Measurements from ENCODE around the gene TMEM150A.
A peak's percentile ranks its signal among the peaks of the same experiment; 100 is the strongest.
"Not testable (repeated sequence)": the region's sequence is repeated elsewhere in the genome, so short reads cannot be mapped to it uniquely, and the experiment has no call there.

Gene TMEM150A

DNA sequence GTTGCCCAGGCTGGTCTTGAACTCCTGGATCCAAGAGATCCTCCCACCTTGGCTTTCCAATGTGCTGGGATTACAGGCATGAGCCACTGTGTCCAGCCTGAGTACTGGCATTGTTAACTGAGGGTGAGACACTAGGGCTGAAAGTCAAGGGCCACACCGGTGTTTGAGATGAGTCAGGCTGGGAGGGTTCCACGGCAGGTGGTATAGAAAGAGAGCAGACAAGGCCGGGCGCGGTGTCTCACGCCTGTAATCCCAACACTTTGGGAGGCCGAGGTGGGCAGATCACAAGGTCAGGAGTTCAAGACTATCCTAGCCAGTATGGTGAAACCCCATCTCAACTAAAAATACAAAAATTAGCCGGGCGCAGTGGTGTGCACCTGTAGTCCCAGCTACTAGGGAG lies 10.2 kb downstream of the TMEM150A start:
- DNase-seq, result not testable (repeated sequence)

DNA sequence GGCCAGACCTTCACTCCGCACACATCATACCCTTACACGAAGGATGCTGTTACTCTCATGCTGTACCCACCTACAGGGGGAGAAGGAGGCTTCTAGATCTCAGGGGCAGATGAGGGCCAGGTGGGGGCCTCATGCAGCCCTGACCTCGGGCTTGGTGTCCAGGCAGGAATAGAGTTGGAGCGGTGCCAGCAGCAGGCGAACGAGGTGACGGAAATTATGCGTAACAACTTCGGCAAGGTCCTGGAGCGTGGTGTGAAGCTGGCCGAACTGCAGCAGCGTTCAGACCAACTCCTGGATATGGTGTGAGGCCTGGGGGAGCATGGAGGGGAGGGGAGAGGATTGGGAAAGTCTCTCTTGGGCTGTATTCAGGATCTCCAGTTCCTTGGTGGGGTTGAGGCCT lies 10.9 kb downstream of the TMEM150A start:
- DNase-seq, result no peak

DNA sequence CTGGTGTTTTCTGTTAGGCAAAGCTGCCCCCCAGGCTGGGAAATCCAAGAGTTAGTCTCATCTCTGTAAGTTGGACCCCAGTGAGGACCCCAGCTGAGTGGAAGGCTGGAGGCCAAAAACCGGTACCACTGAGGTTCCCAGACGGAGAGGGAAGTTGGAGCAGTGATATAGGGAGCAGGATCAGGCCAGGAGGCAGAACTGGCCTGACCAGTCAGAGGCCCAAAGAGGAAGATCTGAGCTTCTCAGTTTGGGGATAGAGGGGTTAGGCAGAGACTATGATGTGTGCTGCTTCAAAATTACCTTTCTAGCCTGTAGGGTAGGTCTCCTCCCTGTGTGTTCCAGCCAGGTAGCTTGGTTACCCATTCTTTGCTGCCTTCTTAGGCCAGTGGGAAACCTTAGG lies 11.5 kb downstream of the TMEM150A start:
- no peak for DNase-seq

DNA sequence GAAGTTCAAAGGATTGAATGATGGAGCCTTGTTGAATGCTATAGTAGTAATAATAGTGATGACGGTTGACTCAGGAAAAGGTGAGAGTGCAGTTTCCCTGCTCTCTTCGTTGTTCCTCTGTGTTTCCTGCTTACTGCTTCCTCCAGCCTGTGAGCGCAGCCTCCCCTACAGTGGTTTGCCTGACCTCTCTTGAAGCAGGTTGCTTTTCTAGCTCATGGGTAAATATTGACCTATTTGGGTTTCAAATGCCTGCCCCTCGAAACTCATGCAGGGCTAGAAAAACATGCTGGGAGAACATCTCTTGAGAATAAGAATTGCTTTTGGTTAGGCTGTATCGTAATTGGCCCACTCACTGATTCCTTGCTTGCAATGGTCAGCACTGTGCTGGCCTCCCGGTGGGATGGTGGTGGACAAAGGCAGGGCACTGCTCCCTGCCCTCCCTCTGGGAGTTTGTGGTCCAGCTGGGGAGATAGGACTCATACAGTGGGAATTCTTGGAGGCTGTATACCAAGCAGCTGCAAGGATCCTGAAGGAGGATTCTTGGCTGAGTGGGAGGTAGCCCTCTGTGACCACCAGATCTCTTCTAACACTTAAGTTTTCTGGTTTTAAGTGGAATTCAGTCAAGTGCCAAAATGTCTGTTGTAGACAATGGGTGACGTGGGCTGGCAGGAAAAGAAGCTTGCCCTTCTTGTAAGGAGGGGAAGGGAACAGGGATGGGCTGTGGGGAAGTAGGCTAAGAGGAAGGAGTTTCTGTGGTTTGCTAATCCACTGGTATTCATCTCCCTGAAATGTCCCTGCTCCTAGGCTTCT lies 12.3 kb downstream of the TMEM150A start:
- DNase-seq, result peak; percentile 82

DNA sequence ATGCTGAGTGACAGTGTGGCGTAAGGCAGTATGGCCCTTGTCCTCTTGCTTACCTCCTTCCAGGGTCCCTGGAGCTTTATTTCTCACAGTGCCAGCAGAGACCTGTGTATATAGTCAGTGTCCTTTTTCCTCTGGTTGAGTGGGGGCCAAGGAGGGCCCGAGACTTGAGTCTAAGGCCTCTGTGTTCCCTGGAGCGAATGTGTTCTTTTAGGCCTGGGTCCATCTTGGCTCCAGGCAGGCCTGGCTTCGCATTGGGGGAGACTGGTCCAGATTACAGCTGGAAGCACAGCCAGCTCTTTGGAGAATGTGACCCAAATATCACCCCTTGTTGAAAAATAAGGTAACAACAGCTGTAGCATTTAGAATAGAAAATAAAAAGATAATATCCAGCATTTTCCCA lies 13.3 kb downstream of the TMEM150A start:
- no peak for DNase-seq

DNA sequence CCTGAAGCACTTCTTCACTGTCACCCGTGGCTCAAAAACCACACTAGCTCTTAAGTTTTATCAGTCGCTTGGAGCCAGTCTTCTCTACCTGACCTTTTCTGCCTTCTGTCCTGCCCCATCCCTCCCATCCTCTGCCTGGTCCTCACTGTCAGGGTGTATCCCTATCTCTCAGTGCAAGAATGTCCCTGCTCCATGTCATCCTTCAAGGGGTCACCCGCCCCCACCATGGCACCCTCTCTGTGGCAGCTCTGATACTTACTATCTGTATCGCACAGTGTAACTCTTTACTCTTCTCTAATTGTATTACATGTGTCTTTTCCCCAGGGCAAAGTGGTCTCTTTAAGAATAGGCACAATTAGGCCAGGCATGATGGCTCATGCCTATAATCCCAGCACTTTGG lies 13.9 kb downstream of the TMEM150A start:
- no peak for DNase-seq

DNA sequence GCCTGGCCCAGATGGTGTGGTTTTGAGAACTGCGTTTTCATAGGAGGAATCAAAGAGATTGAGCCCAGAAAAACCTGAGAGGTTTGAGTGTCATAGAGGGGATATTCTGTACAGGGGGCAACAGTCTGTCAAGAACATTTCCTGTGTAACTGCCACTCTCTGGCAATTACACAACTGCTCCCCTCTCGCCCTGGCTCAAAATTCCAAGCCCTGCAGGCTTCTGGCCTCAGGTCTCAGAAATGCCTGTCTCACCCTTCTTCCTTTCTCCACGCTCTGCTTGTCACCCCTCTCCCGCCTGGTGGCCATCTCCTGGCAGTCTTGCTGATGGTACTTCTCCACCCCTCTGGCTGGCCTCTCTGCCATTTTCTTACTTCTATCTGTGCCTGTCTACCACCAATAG lies 14.3 kb downstream of the TMEM150A start:
- DNase-seq, result no peak

DNA sequence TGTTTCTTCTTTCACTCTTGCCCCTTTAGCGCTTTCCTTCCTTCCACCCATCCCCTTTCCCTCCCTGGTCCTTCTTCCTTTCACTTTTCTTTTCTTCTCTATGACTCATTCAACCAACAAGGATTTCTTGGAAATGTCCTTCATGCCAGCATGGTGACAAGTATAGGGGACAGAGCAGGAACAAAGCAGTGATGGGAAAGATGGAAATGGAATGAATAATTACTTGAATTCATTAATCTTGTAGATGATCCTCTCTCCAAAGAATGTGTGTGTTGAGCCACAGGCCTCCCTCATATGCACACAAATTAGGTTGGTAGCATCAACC lies 16.8 kb downstream of the TMEM150A start:
- peak; percentile 84 for DNase-seq

DNA sequence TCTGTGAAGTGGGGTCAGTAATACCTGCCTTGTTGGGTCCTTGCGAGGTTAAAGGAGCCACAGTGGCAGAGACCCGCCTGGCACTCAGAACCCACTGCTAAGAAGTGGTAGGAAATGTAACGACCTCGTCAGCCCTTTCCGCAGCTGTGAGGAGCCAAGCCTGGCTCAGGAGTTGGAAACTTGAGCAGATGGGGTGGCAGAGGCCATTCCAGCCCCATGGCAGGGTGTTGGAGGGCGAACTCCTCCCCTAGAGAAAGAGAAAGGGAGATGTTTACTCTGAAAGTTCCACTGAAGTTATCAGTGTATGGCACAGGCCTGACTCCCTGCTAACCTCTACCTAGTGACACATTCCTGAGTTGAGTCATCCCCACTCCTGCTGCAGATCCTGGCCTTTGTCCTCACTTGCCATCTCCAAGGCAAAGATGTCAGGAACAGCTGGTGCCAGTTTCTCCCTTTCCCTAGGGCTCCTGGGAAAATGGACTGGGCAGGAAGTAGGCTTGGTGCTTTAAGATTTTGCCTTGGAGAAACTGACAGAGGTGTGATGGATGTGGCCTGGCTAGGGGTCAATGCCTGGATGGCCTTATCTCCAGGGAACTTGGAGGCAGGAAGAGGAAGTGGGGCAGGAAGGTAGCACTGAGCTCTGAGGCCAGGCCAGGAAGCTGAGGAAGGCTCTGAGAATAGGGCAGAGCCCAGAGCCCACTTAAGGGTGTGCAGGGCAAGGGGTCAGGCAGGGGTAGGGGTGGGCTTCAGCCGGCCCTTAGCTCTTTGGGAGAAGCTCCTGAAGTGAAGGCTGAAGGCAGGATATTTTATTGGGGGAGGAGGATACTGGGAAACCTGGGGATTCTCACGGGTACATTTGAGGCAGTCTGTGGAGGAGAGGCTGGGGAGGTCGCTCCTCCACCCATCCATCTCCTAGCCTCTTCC lies 17.4 kb downstream of the TMEM150A start:
- peak; percentile 51 for DNase-seq

DNA sequence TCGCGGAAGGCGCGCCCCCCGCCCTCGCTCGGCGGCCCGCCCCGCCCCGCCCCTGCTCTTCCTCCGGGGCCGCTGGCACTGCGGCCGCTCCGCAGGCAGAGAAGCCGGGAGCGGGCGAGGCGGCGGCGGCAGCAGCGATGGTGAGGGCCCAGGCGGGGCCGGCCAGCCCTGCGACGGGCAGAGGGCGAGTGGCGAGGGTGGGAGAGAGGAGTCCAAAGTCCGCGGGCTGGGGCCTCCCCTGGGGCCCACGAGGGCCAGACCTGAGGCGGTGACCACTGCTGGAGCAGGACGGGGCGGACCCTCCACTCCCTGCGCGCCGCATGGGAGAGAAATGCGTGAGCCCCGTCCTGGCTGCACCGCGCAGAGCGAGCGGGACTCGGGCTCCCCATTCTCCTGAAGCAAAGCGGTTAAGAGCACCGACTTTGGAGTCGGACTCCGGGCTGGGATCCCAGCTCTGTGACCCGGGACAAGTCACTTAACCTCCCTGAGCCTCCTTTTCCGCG lies 18.1 kb downstream of the TMEM150A start, which contains the start of gene VAMP5:
Gene VAMP5 (plus strand): TSS at position 78 of the 503 bp plus-strand sequence. CDS start 60 bp downstream, at position 138.
- DNase-seq, result peak; percentile 72

DNA sequence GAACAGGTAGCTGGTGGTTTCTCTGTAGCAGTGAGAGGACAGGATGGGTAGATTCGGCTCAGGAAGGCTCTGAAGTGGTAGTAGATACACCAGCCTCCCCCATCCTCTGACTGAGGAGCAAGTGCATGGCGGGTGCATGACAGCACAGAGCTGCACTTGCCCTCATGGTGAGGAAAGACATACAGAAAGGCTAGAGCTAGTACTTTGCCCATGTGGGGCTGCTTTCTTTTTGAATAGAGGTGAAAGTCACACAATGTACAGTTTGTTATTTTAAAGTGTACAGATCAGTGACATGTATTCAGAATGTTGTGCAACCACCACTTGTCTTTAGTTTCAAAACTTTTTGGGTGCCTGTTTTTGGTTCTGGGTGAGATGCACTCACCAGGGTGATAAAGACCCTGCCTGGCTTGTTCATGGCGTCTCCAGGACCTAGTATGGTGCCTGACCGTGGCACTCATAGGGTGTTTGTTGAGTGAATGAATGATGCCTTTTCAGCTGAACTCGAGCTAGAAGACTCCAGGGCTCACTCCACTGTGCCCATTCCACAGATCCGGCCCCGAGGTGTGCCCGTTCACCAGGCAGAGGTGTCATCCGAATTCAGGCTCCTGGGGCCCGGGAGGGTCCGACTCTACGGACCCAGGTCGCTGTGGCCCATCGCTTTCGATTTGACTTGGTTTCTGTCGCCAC lies 18.7 kb downstream of the TMEM150A start:
- DNase-seq, result peak; percentile 62

DNA sequence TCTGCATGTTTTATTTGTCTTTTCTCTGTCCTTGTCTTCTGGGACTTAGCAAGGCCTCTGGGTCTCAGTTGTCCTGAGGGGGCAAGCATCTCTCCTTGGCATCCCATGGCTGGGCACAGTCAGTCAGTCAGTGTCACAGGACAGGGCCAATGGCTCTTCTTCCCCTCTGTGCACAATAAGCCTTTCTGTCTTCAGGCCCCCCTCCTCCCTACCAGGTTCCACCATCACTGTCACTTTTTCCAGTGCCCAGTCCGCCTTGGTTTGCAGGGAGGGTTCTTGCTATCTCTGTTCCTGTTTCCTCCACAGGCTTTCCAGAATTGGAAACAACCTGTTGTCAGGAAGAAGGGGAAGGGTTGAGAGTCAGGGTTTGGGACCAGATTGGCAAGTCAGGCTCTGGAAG lies 20.0 kb downstream of the TMEM150A start:
- no peak for DNase-seq

DNA sequence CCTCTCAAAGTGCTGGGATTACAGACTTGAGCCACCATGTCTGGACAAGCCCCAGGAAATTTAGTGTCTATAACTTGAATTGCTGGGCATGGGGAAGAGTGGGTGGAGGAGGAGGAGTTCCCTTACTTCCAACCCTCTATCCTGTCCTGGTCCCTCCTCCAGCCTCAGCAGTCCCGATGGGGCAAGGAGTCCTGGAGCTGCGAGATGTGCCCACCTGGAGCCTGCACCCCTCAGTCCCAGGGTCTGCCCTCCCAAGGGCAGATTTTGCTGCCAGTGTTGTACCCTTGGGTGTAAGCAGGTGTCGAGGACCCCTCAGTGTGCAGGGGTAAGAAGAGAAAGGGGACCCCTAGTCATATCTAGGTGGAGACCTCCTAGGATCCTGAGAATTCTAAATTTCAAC lies 22.3 kb downstream of the TMEM150A start:
- DNase-seq, result no peak

DNA sequence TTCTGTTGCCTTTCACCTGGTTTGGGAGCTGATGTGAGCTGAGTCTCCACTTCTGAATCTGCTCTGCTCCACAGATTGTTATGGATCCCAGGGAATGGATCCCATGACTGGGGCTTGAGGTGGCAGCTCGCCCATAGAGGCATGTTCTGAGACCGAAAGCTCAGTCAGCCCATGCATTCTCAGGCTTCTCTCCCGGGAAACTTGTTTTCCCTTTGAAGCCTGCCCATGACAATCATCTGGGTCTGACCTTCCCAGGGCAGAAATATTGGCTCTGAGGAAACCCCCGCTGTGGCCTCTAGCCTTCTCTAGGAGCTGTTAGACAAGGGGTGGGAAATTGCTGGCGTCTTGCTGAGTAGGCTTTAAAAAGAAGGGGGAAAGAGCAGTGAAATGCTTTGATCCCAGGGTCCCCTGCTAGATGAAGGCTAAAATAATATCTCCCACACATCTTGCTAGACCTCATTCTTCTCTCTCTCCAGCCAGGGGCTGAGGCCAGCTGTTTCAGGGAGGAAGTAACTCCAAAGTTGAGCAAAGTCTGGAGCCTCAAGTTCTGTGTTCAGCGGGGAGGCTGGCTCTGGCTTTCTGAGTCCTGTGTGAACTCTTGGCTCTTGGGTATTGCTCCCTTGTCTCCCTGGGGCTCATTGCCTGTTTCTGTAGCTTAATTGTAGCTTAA lies 23.1 kb downstream of the TMEM150A start:
- peak; percentile 82 for DNase-seq

DNA sequence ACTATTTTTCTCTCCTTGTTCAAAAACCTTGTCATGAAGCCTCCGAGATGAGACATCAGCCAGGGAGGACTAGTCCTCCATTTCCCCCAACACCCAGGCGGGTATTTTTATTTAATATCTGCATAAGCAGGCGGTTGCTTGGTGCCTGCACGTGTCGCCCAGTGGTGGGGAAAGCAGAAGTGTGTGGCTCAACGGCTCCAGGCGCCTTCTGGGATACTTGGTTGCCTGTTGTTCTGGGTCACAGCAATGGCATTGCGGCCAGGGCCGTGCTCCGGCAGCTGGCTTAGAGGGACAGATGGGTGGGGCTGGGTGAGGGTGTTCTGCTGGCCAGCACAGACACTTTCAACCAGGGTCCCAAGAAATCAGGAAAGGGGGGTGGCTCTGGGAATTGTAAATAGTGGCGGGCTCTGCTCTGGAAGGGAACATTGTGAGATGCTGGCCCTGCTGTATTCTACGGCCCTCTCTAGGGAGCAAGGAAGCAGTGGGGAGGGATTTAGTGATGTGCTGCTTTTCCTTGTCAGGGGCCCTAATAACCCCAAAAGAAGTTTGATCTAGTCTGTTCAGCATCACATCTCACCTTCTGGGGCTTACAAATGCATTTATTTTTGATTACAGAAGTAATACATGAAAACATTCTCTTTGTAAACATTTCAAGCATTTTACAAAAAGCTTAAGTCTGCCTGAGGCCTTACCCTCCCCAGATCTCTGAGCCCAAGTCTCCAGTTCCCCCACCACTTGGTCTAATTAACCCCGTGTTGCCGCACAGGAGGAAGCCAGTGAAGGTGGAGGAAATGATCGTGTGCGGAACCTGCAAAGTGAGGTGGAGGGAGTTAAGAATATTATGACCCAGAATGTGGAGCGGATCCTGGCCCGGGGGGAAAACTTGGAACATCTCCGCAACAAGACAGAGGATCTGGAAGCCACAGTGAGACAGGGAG lies 24.0 kb downstream of the TMEM150A start:
- peak; percentile 82 for DNase-seq

DNA sequence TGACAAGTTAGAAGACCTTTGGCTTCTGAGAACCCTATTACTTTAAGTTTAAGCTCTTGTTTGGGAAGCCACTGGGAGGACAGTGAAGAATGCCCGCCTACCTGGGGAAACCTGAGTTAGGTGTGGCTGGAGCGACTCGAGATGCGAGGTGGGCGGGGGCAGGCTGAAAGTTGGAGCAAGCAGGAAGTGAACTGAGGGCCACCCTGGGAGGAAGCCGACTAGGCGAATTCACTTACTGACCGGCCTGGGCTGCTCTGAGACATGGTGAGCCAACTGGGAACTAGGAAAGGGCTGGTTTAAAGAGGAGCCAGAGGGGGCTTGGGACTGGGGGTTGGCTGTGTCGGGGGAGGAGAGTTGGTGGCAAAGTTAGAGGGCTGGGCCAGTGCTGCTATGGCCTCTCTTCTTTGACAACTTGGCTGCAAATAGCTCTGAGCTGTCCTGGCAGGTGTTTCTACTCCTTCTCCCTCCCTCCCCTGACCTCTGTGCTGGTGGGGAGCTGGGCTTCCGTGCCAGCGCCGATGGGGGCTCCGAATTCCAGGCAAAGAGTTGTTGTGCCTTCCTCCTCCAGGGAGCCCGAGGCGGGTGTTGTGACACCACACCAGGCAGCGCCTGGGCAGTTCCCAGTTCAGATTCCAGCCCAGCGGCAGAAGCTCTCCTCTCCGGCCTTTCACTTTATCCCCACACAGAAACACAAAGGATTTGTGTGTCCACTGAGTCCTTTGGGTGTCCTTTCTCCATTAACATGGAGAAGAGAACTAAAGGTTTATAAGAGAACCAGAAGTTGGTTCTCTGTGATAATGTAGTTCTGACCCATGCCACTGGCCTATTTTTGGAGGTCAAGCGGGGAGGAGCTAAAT lies 24.9 kb downstream of the TMEM150A start, which contains the start of gene VAMP8:
Gene VAMP8 (plus strand): TSS at position 201 of the 857 bp plus-strand sequence. CDS start 61 bp downstream, at position 262.
- DNase-seq, result peak; percentile 60

DNA sequence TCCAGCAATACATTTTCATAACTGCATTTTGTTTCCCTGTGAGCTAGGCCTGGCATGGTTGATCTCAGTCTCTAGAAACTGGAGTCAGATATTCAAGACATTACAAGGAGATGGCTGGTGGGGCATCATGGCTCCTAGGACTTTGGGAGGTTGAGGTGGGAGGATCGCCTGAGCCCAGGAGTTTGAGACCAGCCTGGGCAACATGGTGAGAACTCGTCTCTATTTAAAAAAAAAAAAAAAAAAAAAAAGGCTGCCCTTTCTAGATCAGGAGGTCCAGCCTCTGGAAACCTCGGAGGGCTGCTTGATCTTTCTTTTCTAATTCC lies 25.5 kb downstream of the TMEM150A start:
- no peak for DNase-seq

DNA sequence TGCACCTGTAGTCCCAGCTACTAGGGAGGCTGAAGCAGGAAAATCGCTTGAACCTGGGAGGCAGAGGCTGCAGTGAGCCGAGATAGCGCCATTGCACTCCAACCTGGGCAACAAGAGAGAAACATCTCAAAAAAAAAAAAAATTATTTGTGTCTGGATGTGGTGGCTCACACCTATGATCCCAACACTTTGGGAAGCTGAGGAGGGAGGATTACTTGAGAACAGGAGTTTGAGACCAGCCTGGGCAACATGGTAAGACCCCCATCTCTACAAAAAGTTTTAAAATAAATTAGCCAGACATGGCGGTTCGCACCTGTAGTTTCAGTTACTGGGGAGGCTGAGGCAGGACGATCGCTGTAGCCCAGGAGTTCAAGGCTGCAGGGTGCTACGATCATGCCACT lies 26.8 kb downstream of the TMEM150A start:
- DNase-seq, result no peak

DNA sequence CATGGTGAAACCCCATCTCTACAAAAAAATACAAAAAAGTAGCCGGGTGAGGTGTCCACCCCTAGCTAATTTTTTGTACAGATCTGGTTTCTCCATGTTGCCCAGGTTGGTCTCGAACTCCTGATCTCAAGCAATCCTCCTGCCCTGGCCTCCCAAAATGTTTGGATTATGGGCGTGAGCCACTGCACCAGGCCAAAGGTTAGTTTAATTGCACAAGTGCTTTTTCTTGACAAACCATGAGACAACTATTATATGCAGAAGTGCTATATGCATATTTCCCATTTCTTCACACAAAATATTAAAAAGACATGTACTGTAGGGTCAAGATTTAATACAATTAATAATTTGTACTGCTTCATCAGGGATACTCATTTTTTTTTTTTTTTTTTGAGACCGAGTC lies 36.2 kb downstream of the TMEM150A start:
- DNase-seq, result no peak

DNA sequence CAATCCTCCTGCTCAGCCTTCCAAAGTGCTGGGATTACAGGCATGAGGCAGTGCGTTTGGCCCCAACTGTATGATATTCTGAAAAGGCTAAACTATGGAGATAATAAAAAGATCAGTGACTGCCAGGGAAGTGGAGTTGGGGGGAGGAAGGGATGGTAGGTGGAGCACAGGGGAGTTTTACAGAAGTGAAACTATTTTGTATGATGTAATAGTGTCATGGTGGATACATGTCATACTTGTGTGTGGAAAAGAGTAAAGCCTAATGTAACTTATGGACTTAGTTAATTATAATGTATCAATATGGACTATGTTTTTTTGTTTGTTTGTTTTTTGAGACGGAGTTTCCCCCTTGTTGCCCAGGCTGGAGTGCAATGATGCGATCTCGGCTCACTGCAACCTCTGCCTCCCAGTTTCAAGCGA lies 38.3 kb downstream of the TMEM150A start:
- peak; percentile 83 for DNase-seq

Data from suppressor macrophage treated with lipopolysaccharide for 4 hours (primary cell).